NCI-H2196 (cell line): ENCODE data around the gene MGME1.
"Not testable (repeated sequence)": the region's sequence is repeated elsewhere in the genome, so short reads cannot be mapped to it uniquely, and the experiment has no call there.

Source experiments
- DNase-seq: peaks from one replicate; lab custom pipeline; 2025; ENCODE audit not compliant: unreplicated experiment; lab: John Stamatoyannopoulos, UW

The MGME1 gene

DNA sequence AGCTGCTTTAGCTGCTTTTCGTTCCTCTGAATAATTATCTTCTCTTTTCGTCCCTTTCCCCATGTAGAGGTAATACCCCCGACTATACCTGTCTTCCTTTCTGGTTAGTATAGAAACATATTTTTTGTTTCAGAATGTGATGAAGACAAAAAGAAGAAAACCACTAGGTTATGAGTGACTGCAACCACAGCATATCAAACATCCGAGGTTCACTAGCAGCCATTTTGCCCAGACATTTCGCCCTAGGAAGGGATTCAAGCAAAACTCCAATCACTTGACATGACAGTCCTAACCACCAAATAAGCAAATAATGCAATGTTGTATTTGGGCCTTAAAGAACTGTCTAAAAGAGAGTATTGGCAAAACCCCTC lies 9.6 kb upstream of the MGME1 start:
- no peak for DNase-seq

DNA sequence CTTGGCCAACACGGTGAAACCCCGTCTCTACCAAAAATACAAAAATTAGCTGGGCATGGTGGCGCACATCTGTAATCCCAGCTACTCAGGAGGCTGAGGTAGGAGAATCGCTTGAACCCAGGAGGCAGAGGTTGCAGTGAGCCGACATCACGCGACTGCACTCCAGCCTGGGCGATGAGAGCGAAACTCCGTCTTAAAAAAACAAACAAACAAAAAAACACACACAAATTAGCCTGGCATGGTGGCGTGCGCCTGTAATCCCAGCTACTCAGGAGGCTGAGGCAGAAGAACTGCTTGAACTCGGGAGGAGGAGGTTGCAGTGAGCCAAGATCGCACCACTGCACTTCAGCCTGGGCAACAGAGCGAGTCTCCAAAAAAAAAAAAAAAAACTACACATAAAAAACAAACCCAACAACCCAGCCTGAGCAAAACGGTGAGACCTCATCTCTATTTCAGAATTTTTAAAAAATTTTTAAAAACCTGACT lies 8.4 kb upstream of the MGME1 start:
- DNase-seq: not testable (repeated sequence)

DNA sequence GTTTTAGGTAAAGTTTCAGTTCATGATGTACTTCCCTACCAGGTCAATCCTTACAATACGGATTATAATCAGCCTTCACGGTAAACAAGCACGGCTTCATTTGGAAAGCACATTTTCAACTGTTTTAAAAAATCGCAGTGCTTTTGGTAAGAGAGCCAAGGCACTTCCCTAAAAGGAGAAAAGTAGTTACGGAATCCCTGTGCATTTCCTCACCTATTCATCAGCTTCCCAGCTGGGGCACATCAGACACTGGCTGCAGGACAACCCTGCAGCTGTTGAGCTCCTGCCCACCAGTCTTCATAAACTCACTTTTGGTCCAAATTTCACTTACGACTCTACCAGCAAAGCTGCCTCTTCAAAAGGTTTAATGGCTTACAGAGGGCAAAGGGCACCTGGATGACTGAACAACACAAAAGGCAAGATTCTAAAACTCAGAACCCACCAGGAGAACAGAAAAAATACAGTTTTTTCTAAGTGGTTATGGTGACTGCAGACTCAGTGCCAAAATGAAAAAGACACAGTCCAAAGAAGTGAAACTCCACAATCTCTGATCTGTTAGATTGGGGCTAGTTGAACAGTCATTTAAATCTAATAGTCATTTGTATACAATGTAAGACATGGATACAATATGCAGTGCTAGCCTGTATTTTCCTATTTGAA lies 7.8 kb upstream of the MGME1 start:
- DNase-seq: no peak

GRCh38 chr20:17961587-17961940 lies 7.3 kb upstream of the MGME1 start:
- DNase-seq: no peak

- no peak for DNase-seq
Observed at GRCh38 chr20:17963114-17963897, 5.5 kb upstream of the MGME1 start.

DNA sequence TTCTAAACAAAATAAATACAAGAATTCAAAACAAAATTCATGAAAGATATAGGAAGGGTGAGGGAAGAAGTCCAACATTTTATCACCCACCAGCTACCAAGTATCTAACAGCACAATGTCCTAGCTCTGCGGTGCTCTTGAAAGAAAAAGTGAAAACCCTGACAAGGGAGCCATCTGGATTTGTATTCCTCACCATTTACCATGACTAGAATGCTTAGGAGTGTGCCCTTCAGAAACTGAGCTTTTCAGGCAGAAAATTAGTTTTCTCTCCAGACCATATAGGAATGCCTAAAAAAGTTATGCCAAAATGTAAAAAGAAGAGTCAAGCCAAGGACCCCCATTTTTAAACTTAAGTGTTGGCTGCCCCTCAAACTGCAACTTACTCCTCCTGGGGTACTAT lies 4.7 kb upstream of the MGME1 start:
- DNase-seq: no peak

DNA sequence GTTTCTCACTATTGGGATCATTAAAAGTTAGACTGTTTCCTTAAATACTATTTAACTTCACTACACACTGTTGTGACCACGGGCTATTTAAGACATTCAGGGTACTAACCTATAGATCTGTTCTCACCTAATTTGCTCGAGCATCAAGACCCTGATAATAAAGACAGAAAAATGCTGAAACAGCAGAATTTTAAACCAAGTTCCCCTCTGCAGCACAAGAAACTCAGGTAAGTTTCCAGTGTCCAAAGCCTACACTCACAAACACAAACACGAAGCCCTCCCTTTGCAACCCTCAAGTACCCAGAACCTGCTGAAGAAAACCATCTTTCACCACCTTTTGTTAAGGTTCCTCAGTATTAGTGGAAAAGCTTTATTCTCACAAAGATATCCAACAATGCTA lies 4.2 kb upstream of the MGME1 start:
- no peak for DNase-seq

- no peak for DNase-seq
Observed at GRCh38 chr20:17965042-17965697, 3.6 kb upstream of the MGME1 start.

GRCh38 chr20:17966432-17967310 lies 2.1 kb upstream of the MGME1 start:
- DNase-seq: no peak

GRCh38 chr20:17967521-17968365 lies 1.1 kb upstream of the MGME1 start:
- no peak for DNase-seq

- DNase-seq: no peak
Observed at GRCh38 chr20:17969278-17969883, 563 bp downstream of the MGME1 start.

DNA sequence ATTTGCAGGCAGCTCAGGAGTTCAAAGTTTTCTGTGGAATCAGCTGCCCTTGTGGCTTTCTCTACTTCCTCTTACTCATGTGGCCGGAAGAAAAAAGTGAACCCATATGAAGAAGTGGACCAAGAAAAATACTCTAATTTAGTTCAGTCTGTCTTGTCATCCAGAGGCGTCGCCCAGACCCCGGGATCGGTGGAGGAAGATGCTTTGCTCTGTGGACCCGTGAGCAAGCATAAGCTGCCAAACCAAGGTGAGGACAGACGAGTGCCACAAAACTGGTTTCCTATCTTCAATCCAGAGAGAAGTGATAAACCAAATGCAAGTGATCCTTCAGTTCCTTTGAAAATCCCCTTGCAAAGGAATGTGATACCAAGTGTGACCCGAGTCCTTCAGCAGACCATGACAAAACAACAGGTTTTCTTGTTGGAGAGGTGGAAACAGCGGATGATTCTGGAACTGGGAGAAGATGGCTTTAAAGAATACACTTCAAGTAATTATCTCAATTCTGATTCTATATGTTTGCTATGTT lies 1.1 kb downstream of the MGME1 start:
- DNase-seq: no peak

DNA sequence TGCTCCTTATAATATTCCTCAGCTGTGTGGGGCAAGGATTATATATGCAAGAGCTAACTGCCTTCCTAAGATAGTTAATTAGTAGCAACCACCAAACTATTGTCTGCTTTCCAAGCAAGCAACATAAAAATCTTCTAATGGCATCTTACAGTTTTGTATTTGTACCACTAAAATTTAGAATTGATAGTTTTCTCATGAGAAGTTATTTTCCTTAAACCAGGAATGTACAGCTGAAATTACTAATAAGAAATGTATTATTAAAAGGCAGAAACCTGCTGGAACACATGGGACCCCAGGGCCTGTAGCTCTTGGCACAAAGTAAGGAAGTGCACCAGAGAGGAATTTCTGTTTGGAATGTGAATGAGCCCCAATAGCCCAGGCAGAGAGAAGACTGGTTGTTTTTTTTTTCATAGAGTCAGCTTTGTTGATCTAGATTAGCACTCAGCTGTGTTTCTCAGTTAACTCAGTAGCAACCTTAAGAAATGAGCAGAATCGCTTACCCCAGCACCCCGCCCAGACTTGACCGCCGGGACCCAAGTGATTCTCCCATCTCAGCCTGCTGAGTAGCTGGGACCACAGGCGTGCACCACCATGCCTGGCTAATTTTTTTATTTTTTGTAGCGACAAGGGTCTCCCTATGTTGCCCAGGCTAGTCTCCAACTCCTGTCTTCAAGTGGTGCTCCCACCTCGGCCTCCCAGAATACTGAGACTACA lies 2.6 kb downstream of the MGME1 start:
- DNase-seq: no peak

GRCh38 chr20:17972121-17972520 lies 3.3 kb downstream of the MGME1 start:
- DNase-seq: no peak

DNA sequence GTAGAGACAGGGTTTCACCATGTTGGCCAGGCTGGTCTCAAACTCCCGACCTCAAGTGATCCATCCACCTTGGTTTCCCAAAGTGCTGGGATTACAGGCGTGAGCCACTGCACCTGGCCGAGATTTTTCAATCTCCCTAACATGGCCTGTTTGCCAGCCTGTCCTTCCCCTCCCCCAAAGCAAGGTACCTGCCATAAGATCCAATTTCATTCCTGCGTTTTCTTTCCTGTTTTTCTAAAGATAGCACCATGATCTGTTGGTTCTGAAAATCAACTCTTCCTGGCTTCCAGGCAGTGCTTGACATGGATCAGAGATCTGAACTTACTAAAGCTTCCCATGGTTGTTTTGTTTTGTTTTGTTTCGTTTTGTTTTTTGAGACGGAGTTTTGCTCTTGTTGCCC lies 7.5 kb downstream of the MGME1 start:
- DNase-seq: no peak

GRCh38 chr20:17985388-17986018 lies 16.7 kb downstream of the MGME1 start:
- DNase-seq: no peak

GRCh38 chr20:17987988-17988387 lies 19.2 kb downstream of the MGME1 start:
- no peak for DNase-seq

DNA sequence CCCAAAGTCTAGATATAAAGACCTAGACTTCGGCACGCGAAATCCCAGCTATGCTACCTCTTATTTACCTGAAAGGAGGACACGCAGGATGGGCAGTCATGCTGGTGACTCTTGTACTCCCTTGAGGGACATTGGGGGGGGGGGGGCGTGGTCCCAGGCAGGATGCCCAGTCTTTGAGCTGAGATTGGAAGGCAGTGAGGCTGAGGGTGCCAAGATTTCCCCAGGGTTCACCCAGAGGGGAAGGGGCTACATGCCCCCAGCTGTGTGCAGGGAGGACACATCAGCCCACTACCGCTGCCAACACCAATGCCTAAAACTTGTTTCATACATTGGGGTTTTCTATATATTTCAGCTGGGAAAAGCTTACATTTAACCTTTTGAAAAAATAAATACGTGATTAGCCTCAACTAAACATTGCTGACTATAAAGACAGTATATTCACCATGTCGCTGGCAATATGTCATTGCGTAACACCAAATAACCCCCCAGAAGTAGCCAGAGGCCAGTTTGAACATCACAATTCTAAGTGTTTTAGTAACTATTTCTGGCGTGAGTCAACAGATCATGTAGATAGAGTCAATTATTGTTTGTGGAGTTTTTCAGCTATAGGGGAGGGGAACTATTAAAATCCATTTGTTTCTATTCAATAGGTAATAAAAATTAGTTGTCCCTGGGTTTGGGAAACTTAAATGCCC lies 21.6 kb downstream of the MGME1 start:
- no peak for DNase-seq
